Activated CD8-positive, alpha-beta memory T cell treated with anti-CD3 and anti-CD28 coated beads, Interleukin-2, amount 50 U/mL, for 48 hours (primary cell): ENCODE measurements around the gene BTNL3.

Experiments used
- DNase-seq: peaks from one replicate; pipeline ENCODE4 v3.0.0-alpha.2; 2020

The BTNL3 gene

GRCh38 chr5:181047921-181048320 lies 59.3 kb downstream of the BTNL3 start:
- no peak for DNase-seq

GRCh38 chr5:181050016-181050415 lies 61.4 kb downstream of the BTNL3 start:
- no peak for DNase-seq

GRCh38 chr5:181051841-181052671 lies 63.4 kb downstream of the BTNL3 start:
- no peak for DNase-seq

GRCh38 chr5:181052672-181053487 lies 64.2 kb downstream of the BTNL3 start:
- DNase-seq, result peak; percentile 62

- DNase-seq, result no peak
Observed at GRCh38 chr5:181053488-181054121, 65.0 kb downstream of the BTNL3 start.

GRCh38 chr5:181054138-181054537 lies 65.5 kb downstream of the BTNL3 start:
- DNase-seq, result no peak

GRCh38 chr5:181054871-181055459 lies 66.3 kb downstream of the BTNL3 start:
- DNase-seq, result no peak
